ENCODE measurements around the gene SETD7.

Gene SETD7

DNA sequence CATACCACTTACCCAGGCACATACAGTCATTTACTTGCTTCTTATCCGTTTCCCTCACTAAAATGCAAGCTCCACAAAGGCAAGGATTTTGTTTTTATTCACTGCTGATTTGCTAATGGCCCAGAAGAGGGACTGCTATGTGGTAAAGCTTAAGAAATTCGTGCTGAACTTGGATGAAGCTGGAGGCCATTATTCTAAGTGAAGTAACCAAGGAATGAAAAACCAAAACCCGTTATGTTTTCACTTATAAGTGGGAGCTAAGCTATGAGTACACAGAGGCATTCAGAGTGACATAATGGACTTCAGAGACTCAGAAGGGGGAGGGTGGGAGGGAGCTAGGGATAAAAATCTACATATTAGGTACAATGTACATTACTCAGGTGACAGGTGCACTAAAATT lies 54.9 kb downstream of the SETD7 start:
- DNase-seq (ENCODE audit: low read depth), result peak; percentile 74
- TF ChIP-seq, protein P1, sequence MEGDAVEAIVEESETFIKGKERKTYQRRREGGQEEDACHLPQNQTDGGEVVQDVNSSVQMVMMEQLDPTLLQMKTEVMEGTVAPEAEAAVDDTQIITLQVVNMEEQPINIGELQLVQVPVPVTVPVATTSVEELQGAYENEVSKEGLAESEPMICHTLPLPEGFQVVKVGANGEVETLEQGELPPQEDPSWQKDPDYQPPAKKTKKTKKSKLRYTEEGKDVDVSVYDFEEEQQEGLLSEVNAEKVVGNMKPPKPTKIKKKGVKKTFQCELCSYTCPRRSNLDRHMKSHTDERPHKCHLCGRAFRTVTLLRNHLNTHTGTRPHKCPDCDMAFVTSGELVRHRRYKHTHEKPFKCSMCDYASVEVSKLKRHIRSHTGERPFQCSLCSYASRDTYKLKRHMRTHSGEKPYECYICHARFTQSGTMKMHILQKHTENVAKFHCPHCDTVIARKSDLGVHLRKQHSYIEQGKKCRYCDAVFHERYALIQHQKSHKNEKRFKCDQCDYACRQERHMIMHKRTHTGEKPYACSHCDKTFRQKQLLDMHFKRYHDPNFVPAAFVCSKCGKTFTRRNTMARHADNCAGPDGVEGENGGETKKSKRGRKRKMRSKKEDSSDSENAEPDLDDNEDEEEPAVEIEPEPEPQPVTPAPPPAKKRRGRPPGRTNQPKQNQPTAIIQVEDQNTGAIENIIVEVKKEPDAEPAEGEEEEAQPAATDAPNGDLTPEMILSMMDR (conservative IDR thresholded peaks at IDR 0.05; ENCODE audit: low read length), result peak; percentile 16; the same call in 1 of the 2 replicates
- no peak overlapping the region for H3K4me3 ChIP-seq (ENCODE audit: low read length)

GRCh38 chr4:139499186-139499585 lies 56.8 kb downstream of the SETD7 start:
- no peak overlapping the region for H3K4me3 ChIP-seq (ENCODE audit: low read length)
- TF ChIP-seq, protein P1 (conservative IDR thresholded peaks at IDR 0.05; ENCODE audit: low read length), result no peak

GRCh38 chr4:139493176-139493575 lies 62.8 kb downstream of the SETD7 start:
- TF ChIP-seq, protein P1 (conservative IDR thresholded peaks at IDR 0.05; ENCODE audit: low read length), result no peak
- DNase-seq (ENCODE audit: low read depth), result no peak
- no peak overlapping the region for H3K4me3 ChIP-seq (ENCODE audit: low read length)

More at GRCh38 chr4:139499186-139499585, 56.8 kb downstream of the SETD7 start:
- no peak for DNase-seq (ENCODE audit: low read depth)

DNA sequence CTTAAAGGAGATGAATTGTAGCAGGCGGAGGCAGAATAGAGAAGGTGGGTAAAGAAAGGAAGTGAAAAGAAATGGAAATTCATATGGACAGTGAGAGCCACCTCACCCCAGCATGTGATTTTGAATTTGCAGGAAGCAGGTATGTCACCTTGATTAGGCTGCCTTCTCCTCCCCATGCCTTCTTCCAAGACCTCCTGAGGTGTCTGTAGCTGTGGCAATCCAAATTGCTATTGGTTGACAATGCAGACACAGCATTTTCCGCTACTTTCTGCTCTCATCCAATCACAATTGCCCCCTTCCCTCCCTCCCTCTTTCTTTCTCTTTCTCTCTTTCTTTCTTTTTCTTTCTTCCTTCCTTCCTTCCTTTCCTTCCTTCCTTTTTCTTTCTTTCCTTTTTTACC lies 63.6 kb downstream of the SETD7 start:
- no peak overlapping the region for H3K4me3 ChIP-seq (ENCODE audit: low read length)
- TF ChIP-seq, protein P1 (conservative IDR thresholded peaks at IDR 0.05; ENCODE audit: low read length), result no peak
- DNase-seq (ENCODE audit: low read depth), result no peak

DNA sequence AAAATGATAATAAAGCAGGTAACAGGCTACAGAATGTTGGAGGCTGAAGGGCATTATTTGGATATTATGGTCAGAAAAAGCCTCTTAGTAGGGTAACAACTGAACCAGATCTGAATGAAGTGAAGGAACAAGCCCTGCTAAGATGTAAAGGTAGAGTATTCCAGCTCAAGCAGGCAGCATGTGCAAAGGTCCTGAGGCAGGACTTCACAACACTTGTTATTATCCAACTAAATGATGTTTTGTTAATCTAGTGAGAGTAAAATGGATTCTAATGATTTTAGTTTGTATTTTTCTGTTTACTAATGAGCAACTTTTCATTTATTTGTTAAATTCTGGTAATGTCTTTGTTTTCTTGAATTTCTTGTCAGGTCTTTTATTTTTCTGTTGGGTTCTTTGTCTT lies 66.4 kb downstream of the SETD7 start:
- TF ChIP-seq, protein P1 (conservative IDR thresholded peaks at IDR 0.05; ENCODE audit: low read length), result no peak
- no peak for DNase-seq (ENCODE audit: low read depth)
- H3K4me3 ChIP-seq (ENCODE audit: low read length), result no peak overlapping the region

DNA sequence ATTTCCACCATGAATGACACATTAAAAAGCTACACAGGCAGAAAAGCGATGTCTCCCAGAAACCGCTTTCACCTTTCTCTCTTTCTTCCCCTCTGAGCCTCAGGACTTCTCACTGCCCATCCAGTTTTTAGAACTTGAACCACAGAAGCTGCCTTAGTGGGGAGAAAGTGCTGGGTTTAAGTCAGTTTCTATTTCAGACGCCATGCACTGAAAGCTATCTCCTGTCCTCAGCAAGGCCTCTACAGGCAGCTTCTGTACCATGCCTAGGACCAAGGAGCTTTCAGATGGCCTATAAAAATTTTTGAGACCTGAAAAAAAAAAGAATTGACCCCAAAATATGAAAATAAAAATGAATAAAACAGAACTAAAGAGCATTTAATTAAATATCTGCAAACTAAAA lies 67.6 kb downstream of the SETD7 start:
- no peak for DNase-seq (ENCODE audit: low read depth)
- TF ChIP-seq, protein P1 (conservative IDR thresholded peaks at IDR 0.05; ENCODE audit: low read length), result no peak
- no peak overlapping the region for H3K4me3 ChIP-seq (ENCODE audit: low read length)

DNA sequence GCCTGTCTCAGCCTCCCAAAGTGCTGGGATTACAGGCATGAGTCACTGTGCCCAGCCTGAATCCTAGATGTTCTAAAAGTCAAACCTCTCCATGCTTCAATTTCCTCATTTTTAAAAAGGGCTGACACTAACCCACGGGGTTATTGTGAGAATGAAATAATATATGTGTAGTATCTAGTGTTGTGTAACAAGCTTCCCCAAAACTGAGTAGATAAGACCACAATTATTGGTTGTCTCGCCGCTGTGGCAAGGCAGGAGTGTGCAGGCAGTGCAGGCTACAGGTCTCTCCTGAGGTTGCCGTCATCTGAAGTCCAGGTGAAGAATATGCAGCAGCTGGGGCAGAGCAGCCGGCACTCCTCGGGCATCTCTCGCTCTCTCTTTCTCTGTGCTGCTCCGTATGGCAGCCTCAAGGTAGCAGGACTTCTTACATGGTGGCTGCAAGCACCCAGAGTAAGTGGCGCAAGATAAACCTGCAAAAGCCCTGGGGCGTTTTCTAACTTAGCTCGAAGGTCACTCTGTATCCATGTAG lies 71.2 kb downstream of the SETD7 start:
- no peak for DNase-seq (ENCODE audit: low read depth)
- TF ChIP-seq, protein P1 (conservative IDR thresholded peaks at IDR 0.05; ENCODE audit: low read length), result no peak
- no peak overlapping the region for H3K4me3 ChIP-seq (ENCODE audit: low read length)

Measured in AG10803 (cell line).